HepG2 (cell line): ENCODE measurements around the gene ZC2HC1B. TPM values are rescaled to one million over a fixed set of nuclear protein-coding genes. Genes with fewer than 3 reads are reported as not detected.

Experiments
- ATAC-seq: fragments of 200-7000 bp; cut with Tn5 transposase; 3 replicates; pipeline ENCODE4 v1.9.1; 2020; ENCODE audit warnings: mild to moderate bottlenecking, moderate library complexity
- BruUV-seq: library from RNA; stranded (reverse); fragments of 400-500 nt; replicated peaks from 2 replicates; lab custom pipeline; 2021; lab: Mats Ljungman, UMichigan
- CTCF ChIA-PET: fragments of 300-600 bp; formaldehyde crosslinking; extraction: SDS; loops from one replicate; lab custom pipeline; 2021; ENCODE audit warnings: low total read pairs, inconsistent platforms, low intra/inter-chr PET ratio; lab: Yijun Ruan, JAX
- POLR2A ChIA-PET: fragments of 350-600 bp; sonication (Branson Sonifier 250); formaldehyde crosslinking; loops from one replicate; lab custom pipeline; 2020; ENCODE audit warnings: antibody characterized with exemption, inconsistent platforms; lab: Yijun Ruan, JAX
- DNase-seq: peaks from one replicate; pipeline ENCODE4 v3.0.0-alpha.2; 2015; ENCODE audit warnings: low spot score
- FAIRE-seq: peaks from 3 replicates; lab custom pipeline; 2011; peaks lifted over from hg19 to GRCh38; lab: Jason Lieb, UNC
- H2AFZ ChIP-seq: one replicate; pipeline ENCODE4 v1.6.1; 2011; ENCODE audit warnings: low read length, inconsistent platforms
- H3K27ac ChIP-seq: fragments of 300-600 bp; 3 replicates; pipeline ENCODE4 v1.8.0; 2011; ENCODE audit warnings: mixed run types, mild to moderate bottlenecking, mixed read lengths, low read length, inconsistent platforms; ENCODE audit not compliant: insufficient read depth; ENCODE audit errors: extremely low read length
- H3K27me3 ChIP-seq, 2 experiments: fragments of 200-600 bp in 1 of 2; 2 replicates in 1 of 2; 3 replicates in 1 of 2; pipeline versions ENCODE4 v1.6.0 to v1.8.0; 2011; ENCODE audit warnings: low read length in 2 of 2, mild to moderate bottlenecking in 2 of 2, moderate library complexity in 2 of 2, inconsistent platforms in 1 of 2; ENCODE audit not compliant: insufficient read depth in 2 of 2, control insufficient read depth in 1 of 2
- H3K36me3 ChIP-seq, 2 experiments: fragments of 200-600 bp in 1 of 2; replicated peaks in 1 of 2; 2 replicates in 1 of 2; 3 replicates in 1 of 2; pipeline versions ENCODE4 v1.5.1 to v1.8.0; 2011; ENCODE audit warnings: low read length in 2 of 2, inconsistent platforms in 1 of 2; ENCODE audit not compliant: insufficient read depth in 2 of 2, control insufficient read depth in 1 of 2
- H3K4me1 ChIP-seq: 2 replicates; pipeline ENCODE4 v1.5.1; 2012; ENCODE audit warnings: low read length, inconsistent platforms; ENCODE audit not compliant: insufficient read depth
- H3K4me2 ChIP-seq: 2 replicates; pipeline ENCODE4 v1.6.0; 2011; ENCODE audit warnings: low read depth, low read length, inconsistent platforms
- H3K4me3 ChIP-seq, 3 experiments: fragments of 200-600 bp in 1 of 3; sonication (generic), shearing (Covaris generic) in 1 of 3; replicated peaks in 1 of 3; 2 replicates each; pipeline ENCODE4 v1.5.1; 2011 to 2016; ENCODE audit warnings: low read length in 3 of 3, inconsistent platforms in 2 of 3, low read depth in 2 of 3, mild to moderate bottlenecking in 2 of 3, control low read depth in 1 of 3, mixed read lengths in 1 of 3; ENCODE audit not compliant: insufficient read depth in 1 of 3
- H3K79me2 ChIP-seq: one replicate; pipeline ENCODE4 v1.6.1; 2011; ENCODE audit warnings: low read length, inconsistent platforms; ENCODE audit not compliant: insufficient read depth
- H3K9ac ChIP-seq: 2 replicates; pipeline ENCODE4 v1.6.0; 2011; ENCODE audit warnings: mild to moderate bottlenecking, low read depth, low read length, inconsistent platforms; ENCODE audit not compliant: insufficient read depth
- H3K9me3 ChIP-seq: 2 replicates; pipeline ENCODE4 v1.5.1; 2012; ENCODE audit warnings: mild to moderate bottlenecking, low read length
- H4K20me1 ChIP-seq: 2 replicates; pipeline ENCODE4 v1.6.0; 2011; ENCODE audit warnings: inconsistent platforms, mild to moderate bottlenecking, low read length, moderate library complexity; ENCODE audit not compliant: insufficient read depth
- IKZF4 ChIP-seq: sonication (generic); formaldehyde crosslinking; IDR thresholded peaks from 2 replicates; pipeline ENCODE4 v1.5.1; 2020; ENCODE audit warnings: borderline replicate concordance, mild to moderate bottlenecking, low read depth, missing genetic modification reagents; ENCODE audit errors: not compliant biosample characterization
- MAFF ChIP-seq: IDR thresholded peaks from 2 replicates; pipeline ENCODE4 v1.6.1; 2011; ENCODE audit warnings: low read depth, low read length, improper control_type of control experiment
- MAFK ChIP-seq, 2 experiments: IDR thresholded peaks in 1 of 2; conservative IDR thresholded peaks in 1 of 2; 2 replicates each; pipeline ENCODE4 v1.6.1; 2011; ENCODE audit warnings: improper control_type of control experiment in 2 of 2, low read length in 2 of 2
- NCOA5 ChIP-seq: sonication (generic); formaldehyde crosslinking; IDR thresholded peaks from 2 replicates; pipeline ENCODE4 v1.4.0; 2020; ENCODE audit warnings: missing genetic modification reagents
- NFATC3 ChIP-seq: sonication (generic); formaldehyde crosslinking; IDR thresholded peaks from 2 replicates; pipeline ENCODE4 v1.5.1; 2020; ENCODE audit warnings: mild to moderate bottlenecking, missing genetic modification reagents
- POLR2A ChIP-seq, 2 experiments: IDR thresholded peaks; 2 replicates each; pipeline ENCODE4 v1.6.1; 2011; ENCODE audit warnings: low read depth in 2 of 2, low read length in 2 of 2, mild to moderate bottlenecking in 1 of 2, moderate library complexity in 1 of 2; ENCODE audit not compliant: insufficient read depth in 1 of 2
- ZNF292 ChIP-seq: sonication (generic); formaldehyde crosslinking; IDR thresholded peaks from 2 replicates; pipeline ENCODE4 v1.8.1; 2022; ENCODE audit warnings: mild to moderate bottlenecking, low read depth, missing genetic modification reagents, borderline replicate concordance
- ZNF556 ChIP-seq: sonication (generic); formaldehyde crosslinking; IDR thresholded peaks from 2 replicates; pipeline ENCODE4 v1.4.0; 2020; ENCODE audit warnings: mild to moderate bottlenecking, missing genetic modification reagents, borderline replicate concordance
- ZNF564 ChIP-seq: sonication (generic); formaldehyde crosslinking; IDR thresholded peaks from 2 replicates; pipeline ENCODE4 v1.8.1; 2023; ENCODE audit warnings: mild to moderate bottlenecking, missing genetic modification reagents
- ZNF616 ChIP-seq: sonication (generic); formaldehyde crosslinking; IDR thresholded peaks from 2 replicates; pipeline ENCODE4 v1.5.0; 2020; ENCODE audit warnings: low read depth, mild to moderate bottlenecking, missing genetic modification reagents
- ZNF781 ChIP-seq: sonication (generic); formaldehyde crosslinking; IDR thresholded peaks from 2 replicates; pipeline ENCODE4 v1.5.1; 2020; ENCODE audit warnings: borderline replicate concordance, mild to moderate bottlenecking, missing genetic modification reagents; ENCODE audit errors: not compliant biosample characterization
- WGBS: methylation state at CpG from one replicate; pipeline ENCODE4 v1.1.6; 2017; ENCODE audit warnings: low lambda C conversion rate; 5-methylcytosine and 5-hydroxymethylcytosine counted together
- in situ Hi-C: cut with HindIII; loops from 2 replicates; pipeline ENCODE4 v1.10.0; 2017; ENCODE audit warnings: low pct_unique_long_range_greater_than_20kb; ENCODE audit not compliant: extremely low pct_ligation_motif_present
- intact Hi-C: fragments of 100-400 bp; cut with micrococcal nuclease; formaldehyde crosslinking; loops from one replicate; pipeline ENCODE4 v1.10.0; 2022; ENCODE audit not compliant: unreplicated experiment
- polyA plus RNA-seq, 8 experiments: library from polyadenylated mRNA; depleted of rRNA in 3 of 8; stranded (reverse) in 7 of 8; unstranded in 1 of 8; fragments of >200 nt; fragmentation: Illumina TruSeq in 4 of 8; extraction: Trizol in 4 of 8; gene quantifications; 2 replicates each; pipeline versions ENCODE4 v1.2.1 to v1.2.3, GENCODE V29; 2011 to 2016; ENCODE audit warnings: low read depth in 4 of 8, missing spikeins in 1 of 8, mixed read lengths in 1 of 8; ENCODE audit not compliant: insufficient read depth in 1 of 8
- total RNA-seq, 5 experiments: library from RNA; depleted of rRNA; stranded (reverse); fragments of >200 nt; fragmentation: Illumina TruSeq; extraction: Trizol; gene quantifications; 2 replicates each; pipeline ENCODE4 v1.2.3, GENCODE V29; 2016; ENCODE audit warnings: low read depth in 1 of 5

ZC2HC1B gene
- total and polyA plus RNA-seq, 2 of the 13 experiments (the other 11 are each of a cell fraction or from before 2014, with no cell fraction given): not detected

- Histone ChIP-seq H4K20me1 (no peaks in the 10 kb centered on the region), H3K27ac (no peak overlapping the region), H3K9me3 (no peaks in the 10 kb centered on the region), H3K4me1 (peaks cover 16% of the 10 kb centered on the region), H3K27me3 (peaks cover 0 to 1% of the 10 kb centered on the region in 2 experiments; a peak in 1 of 5 replicates), H2AFZ (no peak overlapping the region), H3K36me3 (no peaks in the 10 kb centered on the region), H3K4me2 (no peak overlapping the region), H3K9ac (no peak overlapping the region), H3K4me3 (no peak overlapping the region), H3K79me2 (no peaks in the 10 kb centered on the region)
- 45% methylated on average over 3 of the region's 4 CpGs for WGBS
- CTCF ChIA-PET: no interaction called here
- POLR2A ChIA-PET: no interaction called here
- ATAC-seq: peak; percentile 69
- intact Hi-C loops: no loop called here
- no peak for DNase-seq
- TF ChIP-seq ZNF781 (CRISPR knock-in tag): no peak
- no peak for TF ChIP-seq NCOA5
- no peak for TF ChIP-seq ZNF564 (CRISPR knock-in tag)
- no peak for TF ChIP-seq ZNF616 (CRISPR knock-in tag)
- in situ Hi-C loops: no loop called here
- FAIRE-seq: no peak
- BruUV-seq: no TSS peak
Measured at GRCh38 chr6:143934867-143935266, 70.6 kb downstream of the ZC2HC1B start.

- Histone ChIP-seq H3K27me3 (peaks cover 0 to 1% of the 10 kb centered on the region in 2 experiments; a peak in 1 of 5 replicates), H3K9ac (no peak overlapping the region), H3K9me3 (no peaks in the 10 kb centered on the region), H3K36me3 (no peaks in the 10 kb centered on the region), H3K4me3 (no peak overlapping the region), H3K79me2 (no peaks in the 10 kb centered on the region), H2AFZ (no peak overlapping the region)
- intact Hi-C loops: no loop called here
- ChIA-PET CTCF (no interaction called here), POLR2A (no interaction called here)
- no peak for DNase-seq
- no TSS peak for BruUV-seq
- TF ChIP-seq IKZF4 (CRISPR knock-in tag) (no peak), MAFF (peak; percentile 93), POLR2A (IDR thresholded peaks at IDR 0.05; ENCODE audit: insufficient read depth in 1 of 2, low read depth in 2 of 2, low read length in 2 of 2) (no peak), NFATC3 (CRISPR knock-in tag) (no peak), ZNF556 (no peak), ZNF292 (CRISPR knock-in tag) (no peak), MAFK (conservative IDR thresholded peaks at IDR 0.05 in 1 of 2, IDR thresholded peaks at IDR 0.05 in 1 of 2; ENCODE audit: low read length in 2 of 2) (peak; percentile 92 to 96)
- TF ChIP-seq, all 625 proteins: peak for 2
- 38% methylated on average over 3 of the region's 3 CpGs for WGBS
- ATAC-seq (no peak), FAIRE-seq (no peak)
- peaks cover 16% of the 10 kb centered on the region for H3K4me1 ChIP-seq
- no peak overlapping the region for H3K27ac ChIP-seq
- no peaks in the 10 kb centered on the region for H4K20me1 ChIP-seq
- H3K4me2 ChIP-seq: no peak overlapping the region
- in situ Hi-C loops: no loop called here
Measured at GRCh38 chr6:143936347-143936746, 72.1 kb downstream of the ZC2HC1B start.
